HepG2 (cell line): Measurements from ENCODE around the gene ZNF341. TPM values are rescaled to one million over a fixed set of nuclear protein-coding genes. Genes with fewer than 3 reads are reported as not detected.

Experiments used
- AHR ChIP-seq: IDR thresholded peaks from 2 replicates; pipeline ENCODE4 v1.6.1; 2018; ENCODE audit warnings: missing genetic modification reagents, missing compliant biosample characterization
- ASH2L ChIP-seq: fragments of 300-600, 200-600 bp; sonication (generic); IDR thresholded peaks from 2 replicates; pipeline ENCODE4 v1.7.0; 2017; ENCODE audit warnings: low read depth, mild to moderate bottlenecking, moderate library complexity, mixed read lengths, low read length; ENCODE audit not compliant: insufficient read length
- ATM ChIP-seq: fragments of 450-650 bp; IDR thresholded peaks from 2 replicates; pipeline ENCODE4 v1.7.1; 2017; ENCODE audit warnings: mild to moderate bottlenecking, borderline replicate concordance
- NFYC ChIP-seq: IDR thresholded peaks from 2 replicates; pipeline ENCODE4 v1.6.1; 2016; ENCODE audit warnings: missing genetic modification reagents, missing compliant biosample characterization
- SCMH1 ChIP-seq: sonication (generic); formaldehyde crosslinking; IDR thresholded peaks from 2 replicates; pipeline ENCODE4 v1.9.0; 2021; ENCODE audit warnings: missing genetic modification reagents, mild to moderate bottlenecking, borderline replicate concordance
- SRY ChIP-seq: sonication (generic); formaldehyde crosslinking; IDR thresholded peaks from 2 replicates; pipeline ENCODE4 v1.8.0; 2022; ENCODE audit warnings: mild to moderate bottlenecking, missing genetic modification reagents
- ZBTB8A ChIP-seq: sonication (generic); formaldehyde crosslinking; IDR thresholded peaks from 2 replicates; pipeline ENCODE4 v1.4.0; 2020; ENCODE audit warnings: mild to moderate bottlenecking, low read depth, missing genetic modification reagents, borderline replicate concordance
- ZMYM2 ChIP-seq: sonication (generic); formaldehyde crosslinking; IDR thresholded peaks from 2 replicates; pipeline ENCODE4 v1.8.0; 2022; ENCODE audit warnings: mild to moderate bottlenecking, missing genetic modification reagents
- ZNF350 ChIP-seq: sonication (generic); formaldehyde crosslinking; IDR thresholded peaks from 2 replicates; pipeline ENCODE4 v1.4.0; 2020; ENCODE audit warnings: mild to moderate bottlenecking, low read depth, missing genetic modification reagents, borderline replicate concordance
- ZNF850 ChIP-seq: sonication (generic); formaldehyde crosslinking; conservative IDR thresholded peaks from 2 replicates; pipeline ENCODE4 v1.9.0; 2021; ENCODE audit warnings: mild to moderate bottlenecking, missing genetic modification reagents
- polyA plus RNA-seq, 8 experiments: library from polyadenylated mRNA; depleted of rRNA in 3 of 8; stranded (reverse) in 7 of 8; unstranded in 1 of 8; fragments of >200 nt; fragmentation: Illumina TruSeq in 4 of 8; extraction: Trizol in 4 of 8; gene quantifications; 2 replicates each; pipeline versions ENCODE4 v1.2.1 to v1.2.3, GENCODE V29; 2011 to 2016; ENCODE audit warnings: low read depth in 4 of 8, missing spikeins in 1 of 8, mixed read lengths in 1 of 8; ENCODE audit not compliant: insufficient read depth in 1 of 8
- total RNA-seq, 5 experiments: library from RNA; depleted of rRNA; stranded (reverse); fragments of >200 nt; fragmentation: Illumina TruSeq; extraction: Trizol; gene quantifications; 2 replicates each; pipeline ENCODE4 v1.2.3, GENCODE V29; 2016; ENCODE audit warnings: low read depth in 1 of 5
- TF ChIP-seq, protein P1 (sequence below): IDR thresholded peaks from 2 replicates; pipeline ENCODE4 v1.6.1; 2016; ENCODE audit warnings: low read depth, control low read depth
- TF ChIP-seq, protein P2 (sequence below): sonication (generic); formaldehyde crosslinking; IDR thresholded peaks from 2 replicates; pipeline ENCODE4 v1.8.1; 2023; ENCODE audit warnings: mild to moderate bottlenecking, missing genetic modification reagents
- TF ChIP-seq, protein P3 (sequence below): sonication (generic); formaldehyde crosslinking; IDR thresholded peaks from 2 replicates; pipeline ENCODE4 v1.5.0; 2020; ENCODE audit warnings: missing genetic modification reagents
- TF ChIP-seq, protein P4 (sequence below): sonication (generic); formaldehyde crosslinking; IDR thresholded peaks from 2 replicates; pipeline ENCODE4 v1.4.0; 2020; ENCODE audit warnings: missing genetic modification reagents
- TF ChIP-seq, protein P5 (sequence below): sonication (generic); formaldehyde crosslinking; IDR thresholded peaks from 2 replicates; pipeline ENCODE4 v1.5.1; 2020; ENCODE audit warnings: missing genetic modification reagents, mild to moderate bottlenecking, borderline replicate concordance
- TF ChIP-seq, protein P6 (sequence below): IDR thresholded peaks from 2 replicates; pipeline ENCODE4 v1.4.0; 2020; ENCODE audit warnings: mild to moderate bottlenecking, missing genetic modification reagents
- TF ChIP-seq, protein P7 (sequence below): sonication (generic); formaldehyde crosslinking; IDR thresholded peaks from 2 replicates; pipeline ENCODE4 v1.8.0; 2022; ENCODE audit warnings: missing genetic modification reagents, mild to moderate bottlenecking, inconsistent platforms, borderline replicate concordance
- TF ChIP-seq, protein P8 (sequence below): sonication (generic); formaldehyde crosslinking; IDR thresholded peaks from 2 replicates; pipeline ENCODE4 v1.4.0; 2020; ENCODE audit warnings: mild to moderate bottlenecking, low read depth, missing genetic modification reagents

Gene ZNF341
- total and polyA plus RNA-seq, 2 of the 13 experiments (the other 11 are each of a cell fraction or from before 2014, with no cell fraction given) = 1.1 to 2.2 TPM

DNA sequence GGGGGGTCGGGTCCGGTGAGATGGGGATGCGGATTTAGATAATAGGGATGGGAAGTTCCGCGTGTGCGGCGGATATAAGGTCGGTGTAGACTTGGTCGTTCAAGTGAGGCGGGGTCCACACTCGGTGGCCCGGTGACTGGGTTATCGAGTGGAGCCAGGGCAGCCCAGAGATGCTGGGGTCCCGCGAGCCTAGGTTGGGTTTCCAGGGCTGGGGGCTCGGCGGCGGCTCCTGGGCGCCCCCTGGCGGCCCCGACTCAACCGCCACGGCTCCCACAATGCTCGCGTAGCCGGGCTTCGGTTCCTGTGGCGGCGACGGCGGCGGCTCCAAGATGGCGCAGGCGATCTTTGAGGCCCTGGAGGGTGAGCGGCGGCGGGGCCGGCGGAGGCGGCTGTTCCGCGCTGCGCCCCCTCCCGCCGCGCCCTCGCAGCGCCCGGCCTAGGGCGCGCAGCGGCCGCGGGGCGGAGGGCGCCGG, at the start of gene ZNF341 (continued):
- TF ChIP-seq, protein P1, sequence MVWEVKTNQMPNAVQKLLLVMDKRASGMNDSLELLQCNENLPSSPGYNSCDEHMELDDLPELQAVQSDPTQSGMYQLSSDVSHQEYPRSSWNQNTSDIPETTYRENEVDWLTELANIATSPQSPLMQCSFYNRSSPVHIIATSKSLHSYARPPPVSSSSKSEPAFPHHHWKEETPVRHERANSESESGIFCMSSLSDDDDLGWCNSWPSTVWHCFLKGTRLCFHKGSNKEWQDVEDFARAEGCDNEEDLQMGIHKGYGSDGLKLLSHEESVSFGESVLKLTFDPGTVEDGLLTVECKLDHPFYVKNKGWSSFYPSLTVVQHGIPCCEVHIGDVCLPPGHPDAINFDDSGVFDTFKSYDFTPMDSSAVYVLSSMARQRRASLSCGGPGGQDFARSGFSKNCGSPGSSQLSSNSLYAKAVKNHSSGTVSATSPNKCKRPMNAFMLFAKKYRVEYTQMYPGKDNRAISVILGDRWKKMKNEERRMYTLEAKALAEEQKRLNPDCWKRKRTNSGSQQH (CRISPR knock-in tag) = no peak
- TF ChIP-seq ZBTB8A (CRISPR knock-in tag) (no peak), ZNF850 (CRISPR knock-in tag) (no peak), ASH2L (no peak), ZNF350 (CRISPR knock-in tag) (peak; percentile 58; the same call in 1 of the 2 replicates), SCMH1 (CRISPR knock-in tag) (no peak), ATM (no peak), NFYC (CRISPR knock-in tag) (0 out of 2 replicates have a peak, but pooled peaks have one; percentile 9), AHR (CRISPR knock-in tag) (no peak; the same call in 1 of the 2 replicates), SRY (no peak; the same call in 1 of the 2 replicates), ZMYM2 (CRISPR knock-in tag) (no peak; the same call in none of the 2 replicates)
- TF ChIP-seq, protein P2, sequence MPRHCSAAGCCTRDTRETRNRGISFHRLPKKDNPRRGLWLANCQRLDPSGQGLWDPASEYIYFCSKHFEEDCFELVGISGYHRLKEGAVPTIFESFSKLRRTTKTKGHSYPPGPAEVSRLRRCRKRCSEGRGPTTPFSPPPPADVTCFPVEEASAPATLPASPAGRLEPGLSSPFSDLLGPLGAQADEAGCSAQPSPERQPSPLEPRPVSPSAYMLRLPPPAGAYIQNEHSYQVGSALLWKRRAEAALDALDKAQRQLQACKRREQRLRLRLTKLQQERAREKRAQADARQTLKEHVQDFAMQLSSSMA = no peak
- TF ChIP-seq, protein P3, sequence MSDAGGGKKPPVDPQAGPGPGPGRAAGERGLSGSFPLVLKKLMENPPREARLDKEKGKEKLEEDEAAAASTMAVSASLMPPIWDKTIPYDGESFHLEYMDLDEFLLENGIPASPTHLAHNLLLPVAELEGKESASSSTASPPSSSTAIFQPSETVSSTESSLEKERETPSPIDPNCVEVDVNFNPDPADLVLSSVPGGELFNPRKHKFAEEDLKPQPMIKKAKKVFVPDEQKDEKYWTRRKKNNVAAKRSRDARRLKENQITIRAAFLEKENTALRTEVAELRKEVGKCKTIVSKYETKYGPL (CRISPR knock-in tag) = 0 out of 2 replicates have a peak, but pooled peaks have one; percentile 36
- TF ChIP-seq, protein P4, sequence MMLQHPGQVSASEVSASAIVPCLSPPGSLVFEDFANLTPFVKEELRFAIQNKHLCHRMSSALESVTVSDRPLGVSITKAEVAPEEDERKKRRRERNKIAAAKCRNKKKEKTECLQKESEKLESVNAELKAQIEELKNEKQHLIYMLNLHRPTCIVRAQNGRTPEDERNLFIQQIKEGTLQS (CRISPR knock-in tag) = 0 out of 2 replicates have a peak, but pooled peaks have one; percentile 19
- TF ChIP-seq, protein P5, sequence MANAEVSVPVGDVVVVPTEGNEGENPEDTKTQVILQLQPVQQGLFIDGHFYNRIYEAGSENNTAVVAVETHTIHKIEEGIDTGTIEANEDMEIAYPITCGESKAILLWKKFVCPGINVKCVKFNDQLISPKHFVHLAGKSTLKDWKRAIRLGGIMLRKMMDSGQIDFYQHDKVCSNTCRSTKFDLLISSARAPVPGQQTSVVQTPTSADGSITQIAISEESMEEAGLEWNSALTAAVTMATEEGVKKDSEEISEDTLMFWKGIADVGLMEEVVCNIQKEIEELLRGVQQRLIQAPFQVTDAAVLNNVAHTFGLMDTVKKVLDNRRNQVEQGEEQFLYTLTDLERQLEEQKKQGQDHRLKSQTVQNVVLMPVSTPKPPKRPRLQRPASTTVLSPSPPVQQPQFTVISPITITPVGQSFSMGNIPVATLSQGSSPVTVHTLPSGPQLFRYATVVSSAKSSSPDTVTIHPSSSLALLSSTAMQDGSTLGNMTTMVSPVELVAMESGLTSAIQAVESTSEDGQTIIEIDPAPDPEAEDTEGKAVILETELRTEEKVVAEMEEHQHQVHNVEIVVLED (CRISPR knock-in tag) = peak; percentile 42
- TF ChIP-seq, protein P6, sequence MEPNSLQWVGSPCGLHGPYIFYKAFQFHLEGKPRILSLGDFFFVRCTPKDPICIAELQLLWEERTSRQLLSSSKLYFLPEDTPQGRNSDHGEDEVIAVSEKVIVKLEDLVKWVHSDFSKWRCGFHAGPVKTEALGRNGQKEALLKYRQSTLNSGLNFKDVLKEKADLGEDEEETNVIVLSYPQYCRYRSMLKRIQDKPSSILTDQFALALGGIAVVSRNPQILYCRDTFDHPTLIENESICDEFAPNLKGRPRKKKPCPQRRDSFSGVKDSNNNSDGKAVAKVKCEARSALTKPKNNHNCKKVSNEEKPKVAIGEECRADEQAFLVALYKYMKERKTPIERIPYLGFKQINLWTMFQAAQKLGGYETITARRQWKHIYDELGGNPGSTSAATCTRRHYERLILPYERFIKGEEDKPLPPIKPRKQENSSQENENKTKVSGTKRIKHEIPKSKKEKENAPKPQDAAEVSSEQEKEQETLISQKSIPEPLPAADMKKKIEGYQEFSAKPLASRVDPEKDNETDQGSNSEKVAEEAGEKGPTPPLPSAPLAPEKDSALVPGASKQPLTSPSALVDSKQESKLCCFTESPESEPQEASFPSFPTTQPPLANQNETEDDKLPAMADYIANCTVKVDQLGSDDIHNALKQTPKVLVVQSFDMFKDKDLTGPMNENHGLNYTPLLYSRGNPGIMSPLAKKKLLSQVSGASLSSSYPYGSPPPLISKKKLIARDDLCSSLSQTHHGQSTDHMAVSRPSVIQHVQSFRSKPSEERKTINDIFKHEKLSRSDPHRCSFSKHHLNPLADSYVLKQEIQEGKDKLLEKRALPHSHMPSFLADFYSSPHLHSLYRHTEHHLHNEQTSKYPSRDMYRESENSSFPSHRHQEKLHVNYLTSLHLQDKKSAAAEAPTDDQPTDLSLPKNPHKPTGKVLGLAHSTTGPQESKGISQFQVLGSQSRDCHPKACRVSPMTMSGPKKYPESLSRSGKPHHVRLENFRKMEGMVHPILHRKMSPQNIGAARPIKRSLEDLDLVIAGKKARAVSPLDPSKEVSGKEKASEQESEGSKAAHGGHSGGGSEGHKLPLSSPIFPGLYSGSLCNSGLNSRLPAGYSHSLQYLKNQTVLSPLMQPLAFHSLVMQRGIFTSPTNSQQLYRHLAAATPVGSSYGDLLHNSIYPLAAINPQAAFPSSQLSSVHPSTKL (CRISPR knock-in tag) = peak; percentile 60; the same call in 1 of the 2 replicates
- TF ChIP-seq, protein P7, sequence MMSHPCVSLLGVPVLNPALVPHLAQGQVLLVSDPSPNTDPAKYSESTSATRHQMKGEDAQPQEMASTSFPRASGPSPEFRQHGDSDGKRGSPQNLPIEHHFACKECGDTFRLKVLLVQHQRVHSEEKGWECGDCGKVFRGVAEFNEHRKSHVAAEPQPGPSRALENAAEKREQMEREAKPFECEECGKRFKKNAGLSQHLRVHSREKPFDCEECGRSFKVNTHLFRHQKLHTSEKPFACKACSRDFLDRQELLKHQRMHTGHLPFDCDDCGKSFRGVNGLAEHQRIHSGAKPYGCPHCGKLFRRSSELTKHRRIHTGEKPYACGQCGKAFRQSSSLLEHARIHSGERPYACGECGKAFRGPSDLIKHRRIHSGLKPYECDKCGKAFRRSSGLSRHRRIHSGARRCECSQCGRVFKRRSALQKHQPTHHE = no peak
- TF ChIP-seq, protein P8, sequence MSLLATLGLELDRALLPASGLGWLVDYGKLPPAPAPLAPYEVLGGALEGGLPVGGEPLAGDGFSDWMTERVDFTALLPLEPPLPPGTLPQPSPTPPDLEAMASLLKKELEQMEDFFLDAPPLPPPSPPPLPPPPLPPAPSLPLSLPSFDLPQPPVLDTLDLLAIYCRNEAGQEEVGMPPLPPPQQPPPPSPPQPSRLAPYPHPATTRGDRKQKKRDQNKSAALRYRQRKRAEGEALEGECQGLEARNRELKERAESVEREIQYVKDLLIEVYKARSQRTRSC (CRISPR knock-in tag) = no peak
